GM03348 (cell line): ENCODE measurements around the gene CD74.
A peak's percentile ranks its signal among the peaks of the same experiment; 100 is the strongest.

Experiments used
- DNase-seq: peaks from one replicate; pipeline ENCODE4 v3.0.0; 2012; ENCODE audit warnings: low spot score

Gene CD74

GRCh38 chr5:150396267-150396666, 16.4 kb downstream of the CD74 start:
- DNase-seq = no peak

GRCh38 chr5:150395688-150395975, 17.1 kb downstream of the CD74 start:
- DNase-seq = no peak

- no peak for DNase-seq
Observed at GRCh38 chr5:150394912-150395687, 17.6 kb downstream of the CD74 start.

GRCh38 chr5:150394131-150394530, 18.6 kb downstream of the CD74 start:
- no peak for DNase-seq

GRCh38 chr5:150393096-150393645, 19.5 kb downstream of the CD74 start:
- no peak for DNase-seq

- no peak for DNase-seq
Observed at GRCh38 chr5:150392680-150393079, 20.0 kb downstream of the CD74 start.

GRCh38 chr5:150391986-150392385, 20.7 kb downstream of the CD74 start:
- DNase-seq = no peak

GRCh38 chr5:150391064-150391834, 21.5 kb downstream of the CD74 start:
- no peak for DNase-seq

- DNase-seq = no peak
Observed at GRCh38 chr5:150389531-150390266, 23.0 kb downstream of the CD74 start.

GRCh38 chr5:150386024-150386855, 26.5 kb downstream of the CD74 start:
- no peak for DNase-seq

GRCh38 chr5:150384701-150385100, 28.0 kb downstream of the CD74 start:
- no peak for DNase-seq

GRCh38 chr5:150377964-150378694, 34.6 kb downstream of the CD74 start:
- peak; percentile 84 for DNase-seq

GRCh38 chr5:150376799-150377771, 35.6 kb downstream of the CD74 start:
- DNase-seq = peak; percentile 60

GRCh38 chr5:150374651-150375050, 38.1 kb downstream of the CD74 start:
- DNase-seq = no peak

- no peak for DNase-seq
Observed at GRCh38 chr5:150372639-150373038, 40.1 kb downstream of the CD74 start.

- no peak for DNase-seq
Observed at GRCh38 chr5:150368526-150368925, 44.2 kb downstream of the CD74 start.

GRCh38 chr5:150364004-150364403, 48.7 kb downstream of the CD74 start:
- DNase-seq = no peak

GRCh38 chr5:150363185-150363584, 49.5 kb downstream of the CD74 start:
- no peak for DNase-seq

GRCh38 chr5:150361301-150361700, 51.4 kb downstream of the CD74 start:
- DNase-seq = no peak
